GM23338 (cell line): Measurements from ENCODE around the gene PAX3. TPM values are rescaled to one million over a fixed set of nuclear protein-coding genes. Genes with fewer than 3 reads are reported as not detected.

Experiments used
- ATAC-seq: fragments of 200-7000 bp; cut with Tn5 transposase; 3 replicates; pipeline ENCODE4 v1.9.1; 2020
- DNase-seq: peaks from one replicate; pipeline ENCODE4 v3.0.0-alpha.2; 2015; ENCODE audit warnings: low spot score
- H2AFZ ChIP-seq: fragments of 200-600 bp; sonication (generic); 2 replicates; pipeline ENCODE4 v1.8.0; 2016; ENCODE audit warnings: antibody characterized with exemption, mild to moderate bottlenecking, moderate library complexity
- H3F3A ChIP-seq: fragments of 200-600 bp; sonication (generic); replicated peaks from 2 replicates; pipeline ENCODE4 v1.8.0; 2017; ENCODE audit warnings: antibody characterized with exemption, mixed run types, low read depth
- H3K27ac ChIP-seq: fragments of 200-600 bp; sonication (generic); 2 replicates; pipeline ENCODE4 v1.6.1; 2016; ENCODE audit warnings: low read depth
- H3K27me3 ChIP-seq: fragments of 200-600 bp; sonication (generic); 2 replicates; pipeline ENCODE4 v1.8.0; 2016; ENCODE audit warnings: mild to moderate bottlenecking, mixed run types, moderate library complexity; ENCODE audit not compliant: insufficient read depth
- H3K36me3 ChIP-seq: fragments of 200-600 bp; sonication (generic); 2 replicates; pipeline ENCODE4 v1.8.0; 2016; ENCODE audit warnings: mild to moderate bottlenecking; ENCODE audit not compliant: insufficient read depth
- H3K4me1 ChIP-seq: fragments of 200-600 bp; sonication (generic); 2 replicates; pipeline ENCODE4 v1.8.0; 2016; ENCODE audit warnings: mild to moderate bottlenecking, moderate library complexity; ENCODE audit not compliant: insufficient read depth
- H3K4me2 ChIP-seq: fragments of 200-600 bp; sonication (generic); 2 replicates; pipeline ENCODE4 v1.7.1; 2017; ENCODE audit warnings: mixed run types
- H3K4me3 ChIP-seq: fragments of 200-600 bp; sonication (generic); 2 replicates; pipeline ENCODE4 v1.6.1; 2016; ENCODE audit warnings: mixed run types
- H3K79me2 ChIP-seq: fragments of 200-600 bp; sonication (generic); replicated peaks from 2 replicates; pipeline ENCODE4 v1.8.0; 2017; ENCODE audit warnings: mild to moderate bottlenecking; ENCODE audit not compliant: insufficient read depth
- H3K9me2 ChIP-seq: fragments of 200-600 bp; sonication (generic); 2 replicates; pipeline ENCODE4 v1.8.0; 2017; ENCODE audit not compliant: insufficient read depth
- H4K20me1 ChIP-seq: fragments of 200-600 bp; sonication (generic); replicated peaks from 2 replicates; pipeline ENCODE4 v1.8.0; 2017; ENCODE audit warnings: mild to moderate bottlenecking; ENCODE audit not compliant: insufficient read depth
- H3K27ac Mint-ChIP-seq: 2 replicates; pipeline ENCODE4 v1.8.0; 2020; ENCODE audit warnings: inconsistent platforms, mild to moderate bottlenecking, moderate library complexity, mixed read lengths
- H3K27me3 Mint-ChIP-seq: 3 replicates; pipeline ENCODE4 v1.8.0; 2022; ENCODE audit warnings: low read depth, mild to moderate bottlenecking, moderate library complexity, mixed read lengths, inconsistent platforms; ENCODE audit not compliant: insufficient read depth, poor library complexity
- H3K36me3 Mint-ChIP-seq: 3 replicates; pipeline ENCODE4 v1.8.0; 2021; ENCODE audit warnings: low read depth, mild to moderate bottlenecking, inconsistent platforms, moderate library complexity, mixed read lengths
- H3K4me1 Mint-ChIP-seq: 3 replicates; pipeline ENCODE4 v1.8.0; 2020; ENCODE audit warnings: mild to moderate bottlenecking, inconsistent platforms, mixed read lengths
- H3K4me3 Mint-ChIP-seq: 3 replicates; pipeline ENCODE4 v1.8.0; 2021; ENCODE audit warnings: moderate library complexity, mild to moderate bottlenecking, inconsistent platforms, mixed read lengths
- H3K9me3 Mint-ChIP-seq: 3 replicates; pipeline ENCODE4 v1.8.0; 2020; ENCODE audit warnings: moderate library complexity, mild to moderate bottlenecking, inconsistent platforms, mixed read lengths
- CREB1 ChIP-seq: fragments of 250-450 bp; sonication (Bioruptor Pico); IDR thresholded peaks from 2 replicates; pipeline ENCODE4 v1.5.0; 2020; ENCODE audit warnings: low read depth, mild to moderate bottlenecking, moderate library complexity
- EZH2 ChIP-seq: fragments of 200-600 bp; sonication (generic); IDR thresholded peaks from one replicate; pipeline ENCODE4 v1.8.0; 2017; ENCODE audit warnings: antibody characterized with exemption, mild to moderate bottlenecking, low read depth; ENCODE audit not compliant: unreplicated experiment
- EZH2phosphoT487 ChIP-seq: fragments of 200-600 bp; sonication (generic); IDR thresholded peaks from one replicate; pipeline ENCODE4 v1.8.1; 2018; ENCODE audit warnings: antibody characterized with exemption; ENCODE audit not compliant: unreplicated experiment
- NANOG ChIP-seq: IDR thresholded peaks from 2 replicates; pipeline ENCODE4 v1.6.1; 2016; ENCODE audit warnings: antibody characterized with exemption, borderline replicate concordance
- POLR2AphosphoS5 ChIP-seq: IDR thresholded peaks from 2 replicates; pipeline ENCODE4 v1.6.1; 2016; ENCODE audit warnings: antibody characterized with exemption, low read depth
- polyA plus RNA-seq: library from polyadenylated mRNA; unstranded; fragments of >200 nt; fragmentation: Nextera tagmentation; extraction: Ambion mirVana; gene quantifications from 2 replicates; pipeline ENCODE4 v1.2.1, GENCODE V29; 2016
- total RNA-seq: library from RNA; depleted of rRNA; stranded (reverse); fragments of >200 nt; shearing (Covaris generic); gene quantifications from 2 replicates; pipeline ENCODE4 v1.2.3, GENCODE V29; 2014
- TF ChIP-seq, protein P1 (sequence below): IDR thresholded peaks from 2 replicates; pipeline ENCODE4 v1.6.1; 2016; ENCODE audit warnings: antibody characterized with exemption

The PAX3 gene
- total and polyA plus RNA-seq, 2 experiments from 2014 or later: not detected

DNA sequence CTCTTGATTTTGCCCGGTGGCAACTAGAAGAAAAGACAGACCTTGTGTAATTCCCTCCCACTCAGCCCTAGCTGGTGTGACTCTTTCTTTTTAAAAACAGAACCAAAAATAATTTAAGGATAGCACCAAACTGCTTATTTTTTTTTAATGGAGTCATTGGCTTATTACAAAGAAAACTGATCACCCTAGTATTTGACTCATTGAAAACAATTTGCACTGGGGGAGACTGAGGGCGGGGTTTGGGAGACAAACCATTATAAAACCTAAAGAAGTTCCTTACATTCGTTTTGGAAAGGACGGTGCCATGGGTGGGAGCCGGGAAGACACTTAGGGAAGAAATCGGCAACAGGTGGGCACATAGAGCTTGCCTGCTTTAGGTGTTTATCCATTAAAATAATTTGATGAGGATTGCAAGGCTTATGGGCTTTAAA is 2.5 kb downstream of the PAX3 start:
- Histone ChIP-seq H3K4me3 (0 out of 2 replicates have a peak overlapping the region, but pooled peaks have one; percentile 13), H3K27ac (no peak overlapping the region), H3K79me2 (no peaks in the 10 kb centered on the region), H3K36me3 (no peaks in the 10 kb centered on the region), H2AFZ (no peak overlapping the region), H3K4me2 (peak overlapping the region; percentile 78; the same call in 1 of the 2 replicates), H4K20me1 (peaks cover 47% of the 10 kb centered on the region), H3K9me2 (no peaks in the 10 kb centered on the region), H3K27me3 (peaks cover 100% of the 10 kb centered on the region), H3K4me1 (peaks cover 79% of the 10 kb centered on the region), H3F3A (peaks cover 56% of the 10 kb centered on the region)
- no peak overlapping the region for H3K27ac Mint-ChIP-seq
- H3K9me3 Mint-ChIP-seq: peaks cover 8% of the 10 kb centered on the region; the same call in 2 of the 3 replicates
- TF ChIP-seq EZH2 (peak; percentile 86), POLR2AphosphoS5 (no peak)
- TF ChIP-seq, protein P1, sequence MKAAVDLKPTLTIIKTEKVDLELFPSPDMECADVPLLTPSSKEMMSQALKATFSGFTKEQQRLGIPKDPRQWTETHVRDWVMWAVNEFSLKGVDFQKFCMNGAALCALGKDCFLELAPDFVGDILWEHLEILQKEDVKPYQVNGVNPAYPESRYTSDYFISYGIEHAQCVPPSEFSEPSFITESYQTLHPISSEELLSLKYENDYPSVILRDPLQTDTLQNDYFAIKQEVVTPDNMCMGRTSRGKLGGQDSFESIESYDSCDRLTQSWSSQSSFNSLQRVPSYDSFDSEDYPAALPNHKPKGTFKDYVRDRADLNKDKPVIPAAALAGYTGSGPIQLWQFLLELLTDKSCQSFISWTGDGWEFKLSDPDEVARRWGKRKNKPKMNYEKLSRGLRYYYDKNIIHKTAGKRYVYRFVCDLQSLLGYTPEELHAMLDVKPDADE: no peak
- no peak for DNase-seq
- no peak for ATAC-seq
- no peak overlapping the region; the same call in 2 of the 3 replicates for H3K4me3 Mint-ChIP-seq
- peaks cover 83% of the 10 kb centered on the region for H3K4me1 Mint-ChIP-seq
- H3K36me3 Mint-ChIP-seq: no peaks in the 10 kb centered on the region; the same call in 2 of the 3 replicates
- H3K27me3 Mint-ChIP-seq: peaks cover 100% of the 10 kb centered on the region

GRCh38 chr2:222295368-222296062 is 3.3 kb downstream of the PAX3 start:
- no peaks in the 10 kb centered on the region; the same call in 2 of the 3 replicates for H3K36me3 Mint-ChIP-seq

DNA sequence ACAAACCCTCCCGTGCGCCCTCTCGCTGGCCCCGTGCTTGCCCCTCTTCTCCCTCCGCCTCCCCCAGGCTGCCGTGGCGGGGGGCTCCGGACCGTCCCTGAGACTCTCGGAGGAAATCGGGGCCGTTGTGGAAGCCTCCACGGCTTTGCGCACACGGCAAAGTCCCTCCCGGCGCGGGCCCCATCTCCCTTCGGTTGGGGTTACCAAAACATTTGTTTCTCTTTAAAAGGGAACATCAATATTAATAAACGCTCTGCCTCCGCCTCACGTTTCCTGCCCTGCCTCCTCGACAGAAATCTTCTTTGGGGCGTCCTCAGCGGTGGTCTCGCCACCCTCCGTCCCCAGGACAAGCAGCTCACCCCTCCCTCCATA is 3.8 kb downstream of the PAX3 start:
- Histone ChIP-seq H4K20me1 (peaks cover 36% of the 10 kb centered on the region), H3K4me2 (peak overlapping the region; percentile 78), H3F3A (peaks cover 47% of the 10 kb centered on the region), H3K27ac (no peak overlapping the region), H3K4me3 (peak overlapping the region; percentile 42), H3K36me3 (no peaks in the 10 kb centered on the region), H3K4me1 (peaks cover 73% of the 10 kb centered on the region), H2AFZ (no peak overlapping the region), H3K27me3 (peaks cover 100% of the 10 kb centered on the region), H3K79me2 (no peaks in the 10 kb centered on the region), H3K9me2 (no peaks in the 10 kb centered on the region)
- Mint-ChIP-seq H3K4me1 (peaks cover 81% of the 10 kb centered on the region), H3K36me3 (no peaks in the 10 kb centered on the region; the same call in 2 of the 3 replicates), H3K27me3 (peaks cover 97% of the 10 kb centered on the region), H3K4me3 (peak overlapping the region; percentile 60), H3K9me3 (peaks cover 8% of the 10 kb centered on the region; the same call in 2 of the 3 replicates), H3K27ac (no peak overlapping the region)
- DNase-seq (no peak), ATAC-seq (no peak)
- TF ChIP-seq CREB1 (CRISPR knock-in tag) (no peak), EZH2 (peak; percentile 96)

More at GRCh38 chr2:222295368-222296062, 3.3 kb downstream of the PAX3 start:
- H3K36me3 ChIP-seq: no peaks in the 10 kb centered on the region
- H3K4me1 ChIP-seq: peaks cover 73% of the 10 kb centered on the region
- H2AFZ ChIP-seq: no peak overlapping the region
- Mint-ChIP-seq H3K9me3 (peaks cover 8% of the 10 kb centered on the region; the same call in 2 of the 3 replicates), H3K4me3 (peak overlapping the region; percentile 60), H3K27me3 (peaks cover 97% of the 10 kb centered on the region), H3K4me1 (peaks cover 81% of the 10 kb centered on the region), H3K27ac (no peak overlapping the region)
- no peak for ATAC-seq
- H3K27ac ChIP-seq: no peak overlapping the region
- peaks cover 40% of the 10 kb centered on the region for H4K20me1 ChIP-seq
- H3K79me2 ChIP-seq: no peaks in the 10 kb centered on the region
- peak overlapping the region; percentile 42 for H3K4me3 ChIP-seq
- no peaks in the 10 kb centered on the region for H3K9me2 ChIP-seq
- TF ChIP-seq EZH2phosphoT487 (peak; percentile 87), NANOG (no peak), EZH2 (peak; percentile 79)
- peaks cover 100% of the 10 kb centered on the region for H3K27me3 ChIP-seq
- peaks cover 52% of the 10 kb centered on the region for H3F3A ChIP-seq
- peak; percentile 48 for DNase-seq
- H3K4me2 ChIP-seq: peak overlapping the region; percentile 78
